Fibroblast of the aortic adventitia (primary cell): ENCODE measurements around the gene RORB. TPM values are rescaled to one million over a fixed set of nuclear protein-coding genes. Genes with fewer than 3 reads are reported as not detected.
A peak's percentile ranks its signal among the peaks of the same experiment; 100 is the strongest.

Experiments used
- DNase-seq: peaks from one replicate; pipeline ENCODE4 v3.0.0-alpha.2; 2010; ENCODE audit warnings: low read depth
- H3K4me3 ChIP-seq: 2 replicates; pipeline ENCODE4 v1.5.1; 2011; ENCODE audit warnings: low read depth, mild to moderate bottlenecking, control low read depth, low read length, moderate library complexity
- CTCF ChIP-seq: IDR thresholded peaks from 2 replicates; pipeline ENCODE4 v1.5.1; 2011; ENCODE audit warnings: mild to moderate bottlenecking, low read length, control low read depth, inconsistent platforms; ENCODE audit not compliant: insufficient read depth
- total RNA-seq: library from RNA; depleted of rRNA; stranded (reverse); fragments of >200 nt; gene quantifications from 2 replicates; pipeline ENCODE4 v1.2.3, GENCODE V29; 2012; ENCODE audit warnings: low replicate concordance

RORB gene
- total RNA-seq, result 1.8 and 22.0 TPM in 2 replicates

GRCh38 chr9:74496819-74497747, at the start of gene RORB:
Gene RORB (plus strand): TSS chr9:74497335. CDS start chr9:74497977, 642 bp downstream.
- no peak for TF ChIP-seq CTCF
- peak within 1 kb of the TSS; percentile 77 for H3K4me3 ChIP-seq
- DNase-seq, result peak; percentile 23

- no peak for DNase-seq
- H3K4me3 ChIP-seq, result no peak overlapping the region
- no peak for TF ChIP-seq CTCF
Measured at GRCh38 chr9:74447451-74448193, 49.5 kb upstream of the RORB start.

- TF ChIP-seq CTCF, result no peak
- no peak overlapping the region for H3K4me3 ChIP-seq
- no peak for DNase-seq
Measured at GRCh38 chr9:74449060-74449459, 48.1 kb upstream of the RORB start.

GRCh38 chr9:74458832-74459231, 38.3 kb upstream of the RORB start:
- no peak overlapping the region for H3K4me3 ChIP-seq
- no peak for DNase-seq
- TF ChIP-seq CTCF, result no peak

- DNase-seq, result no peak
- no peak for TF ChIP-seq CTCF
- H3K4me3 ChIP-seq, result no peak overlapping the region
Measured at GRCh38 chr9:74463825-74464224, 33.3 kb upstream of the RORB start.

GRCh38 chr9:74478606-74479005, 18.5 kb upstream of the RORB start:
- no peak for DNase-seq
- TF ChIP-seq CTCF, result no peak
- H3K4me3 ChIP-seq, result no peak overlapping the region
